GM18519 (cell line): ENCODE data around the gene COQ2.
"Not testable (repeated sequence)": the region's sequence is repeated elsewhere in the genome, so short reads cannot be mapped to it uniquely, and the experiment has no call there.

Source experiments
- ATAC-seq: cut with Tn5 transposase; IDR thresholded peaks from one replicate; pipeline ENCODE4 v1.9.1; 2021; ENCODE audit warnings: mild to moderate bottlenecking, moderate library complexity; ENCODE audit not compliant: unreplicated experiment, low FRiP score

Gene COQ2, protein sequence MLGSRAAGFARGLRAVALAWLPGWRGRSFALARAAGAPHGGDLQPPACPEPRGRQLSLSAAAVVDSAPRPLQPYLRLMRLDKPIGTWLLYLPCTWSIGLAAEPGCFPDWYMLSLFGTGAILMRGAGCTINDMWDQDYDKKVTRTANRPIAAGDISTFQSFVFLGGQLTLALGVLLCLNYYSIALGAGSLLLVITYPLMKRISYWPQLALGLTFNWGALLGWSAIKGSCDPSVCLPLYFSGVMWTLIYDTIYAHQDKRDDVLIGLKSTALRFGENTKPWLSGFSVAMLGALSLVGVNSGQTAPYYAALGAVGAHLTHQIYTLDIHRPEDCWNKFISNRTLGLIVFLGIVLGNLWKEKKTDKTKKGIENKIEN

DNA sequence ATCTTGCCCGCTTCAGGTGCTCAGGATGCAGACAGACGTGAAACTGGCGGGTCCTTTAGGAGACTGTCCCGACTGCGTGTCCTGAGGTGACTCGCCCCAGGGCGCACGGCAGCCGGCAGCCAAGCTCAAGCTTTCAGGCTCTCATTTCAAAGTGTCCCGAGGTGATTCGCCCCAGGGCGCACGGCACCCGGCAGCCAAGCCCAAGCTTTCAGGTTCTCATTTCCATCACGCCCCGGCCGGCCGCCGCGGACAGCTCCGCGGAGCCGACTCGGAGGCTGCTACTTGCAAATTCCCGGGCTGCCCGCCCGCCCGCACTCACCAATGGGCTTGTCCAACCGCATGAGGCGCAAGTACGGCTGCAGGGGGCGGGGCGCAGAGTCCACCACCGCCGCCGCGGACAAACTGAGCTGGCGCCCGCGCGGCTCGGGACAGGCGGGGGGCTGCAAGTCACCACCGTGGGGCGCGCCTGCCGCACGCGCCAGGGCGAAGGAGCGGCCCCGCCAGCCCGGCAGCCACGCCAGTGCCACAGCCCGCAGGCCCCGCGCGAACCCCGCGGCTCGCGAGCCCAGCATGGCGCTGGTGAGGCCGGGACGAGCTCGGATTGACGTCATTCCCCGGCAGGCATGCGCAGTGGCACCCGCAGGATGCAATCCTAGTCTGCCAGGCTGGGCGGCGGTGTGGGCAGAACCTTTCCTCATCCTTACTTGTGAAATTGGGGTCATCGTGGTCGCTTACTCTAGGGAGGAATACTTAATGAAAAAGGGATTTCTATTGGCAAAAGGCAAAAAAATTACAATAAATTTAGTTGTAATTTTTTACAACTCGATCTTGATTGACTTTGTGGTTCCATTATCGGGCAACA, at the start of gene COQ2:
COQ2 (minus strand) TSS at position 606 of the 862 bp plus-strand sequence; CDS start at position 572, 34 bp downstream.
- ATAC-seq = peak; percentile 55

DNA sequence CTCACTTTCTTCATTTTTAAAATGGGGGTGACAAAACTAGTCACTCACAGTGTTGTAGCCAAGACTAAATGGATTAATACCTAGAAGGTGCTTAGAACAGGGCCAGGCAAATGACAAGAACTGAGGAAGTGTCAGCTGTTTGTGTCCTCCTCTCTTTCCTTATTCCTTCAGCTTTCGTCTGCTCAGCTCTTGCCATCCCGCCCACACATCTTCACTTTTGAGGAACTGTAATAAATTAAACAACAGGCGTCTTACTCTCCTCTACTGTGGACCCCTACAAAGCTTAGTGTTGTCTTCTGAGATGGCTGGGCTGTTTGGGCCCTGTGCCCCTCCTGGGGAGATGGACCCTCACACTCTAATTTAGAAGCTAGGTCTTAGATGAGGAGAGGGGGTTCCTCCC, 47.4 kb upstream of the COQ2 start:
- no peak for ATAC-seq

DNA sequence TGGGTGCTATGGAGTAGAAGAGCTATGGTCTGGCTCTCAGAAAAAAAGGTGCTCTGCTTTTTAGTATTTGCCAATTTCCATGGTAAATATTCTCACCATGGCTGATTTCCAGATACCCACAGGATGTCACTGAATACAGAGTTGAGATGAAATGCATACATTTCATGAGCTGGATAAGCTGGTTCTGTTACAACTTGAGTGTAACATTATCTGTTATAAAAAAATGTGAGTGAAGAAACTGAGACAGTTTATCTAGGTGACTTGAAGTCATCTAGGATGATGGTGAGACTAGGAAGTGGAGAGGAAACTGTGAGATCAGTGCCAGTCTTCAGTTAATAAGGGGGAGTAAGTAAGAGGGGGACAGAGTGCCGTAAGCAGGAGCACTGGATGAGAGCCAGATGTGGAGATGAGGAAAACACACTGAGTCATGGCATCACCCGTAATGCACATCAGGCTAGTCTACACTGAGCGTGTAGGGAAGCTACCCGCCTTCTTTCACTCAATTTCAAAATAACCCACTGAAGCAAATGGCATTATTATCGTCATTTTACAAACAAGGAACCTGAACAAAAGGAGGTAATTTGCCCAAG, 45.0 kb upstream of the COQ2 start:
- ATAC-seq = no peak

DNA sequence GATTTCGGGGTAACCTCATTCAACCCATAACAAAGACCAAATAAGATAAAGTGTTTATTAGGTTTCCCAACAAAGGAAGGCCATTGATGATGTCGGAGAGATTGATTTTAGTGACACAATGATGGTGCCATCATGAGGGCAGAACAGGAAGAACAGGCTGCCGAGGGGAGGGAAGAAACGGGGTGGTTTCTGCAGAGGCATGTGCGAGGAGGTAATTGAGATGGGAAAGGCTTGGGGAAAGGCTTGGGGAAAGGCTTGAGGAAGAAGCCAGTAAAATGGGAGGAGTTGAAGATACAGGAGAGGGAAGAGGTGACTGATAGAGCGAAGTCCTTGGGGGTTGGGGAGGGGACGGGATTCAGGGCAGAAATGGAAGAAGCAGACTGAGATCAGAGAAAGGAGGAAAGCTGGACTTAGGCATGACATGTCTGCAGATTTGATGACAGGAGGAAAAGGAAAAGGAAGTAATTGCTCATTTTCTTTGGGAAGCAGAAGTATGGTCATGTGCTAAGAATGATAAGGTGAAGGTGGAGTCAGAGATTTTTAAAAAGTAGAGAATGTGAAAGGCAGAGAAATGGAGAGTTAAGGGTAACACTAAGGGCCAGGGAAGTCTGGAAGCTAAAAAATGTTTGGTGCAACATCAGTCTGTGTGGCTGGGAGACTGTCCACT, 44.1 kb upstream of the COQ2 start:
- ATAC-seq = no peak

DNA sequence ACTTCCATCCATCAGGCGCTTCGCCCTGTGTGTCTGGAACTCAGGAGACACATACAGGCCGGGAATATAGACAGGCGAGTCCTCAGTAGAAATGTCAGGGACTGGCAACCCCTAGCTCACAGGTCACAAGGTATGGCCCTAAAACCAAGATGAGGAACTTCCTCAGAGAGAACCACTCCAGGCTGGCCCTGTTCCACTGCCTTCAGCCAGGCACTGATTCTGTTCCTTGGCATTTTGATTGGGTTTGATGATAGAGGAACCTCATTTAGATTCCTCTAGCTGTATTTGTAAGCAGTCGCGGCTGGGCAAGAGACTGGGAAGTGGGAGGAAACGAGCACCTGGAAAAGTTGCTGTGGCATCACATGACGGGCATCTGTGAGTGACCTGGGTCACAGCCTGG, 41.9 kb upstream of the COQ2 start:
- ATAC-seq = no peak

DNA sequence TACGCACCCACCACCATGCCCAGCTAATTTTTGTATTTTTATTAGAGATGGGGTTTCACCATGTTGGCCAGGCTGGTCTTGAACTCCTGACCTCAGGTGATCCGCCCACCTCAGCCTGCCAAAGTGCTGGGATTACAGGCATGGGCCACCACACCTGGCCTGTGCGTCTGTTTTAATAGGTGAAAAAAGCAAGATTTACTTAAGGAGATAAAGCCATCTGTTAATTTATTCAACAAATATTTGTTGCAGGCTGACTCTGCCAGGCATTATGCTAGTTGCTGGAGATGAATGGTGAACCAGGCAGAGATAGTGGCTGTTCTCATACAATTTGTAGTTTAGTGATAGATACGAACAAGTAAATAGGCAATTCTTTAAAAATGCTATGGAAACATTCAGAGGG, 40.7 kb upstream of the COQ2 start:
- not testable (repeated sequence) for ATAC-seq

DNA sequence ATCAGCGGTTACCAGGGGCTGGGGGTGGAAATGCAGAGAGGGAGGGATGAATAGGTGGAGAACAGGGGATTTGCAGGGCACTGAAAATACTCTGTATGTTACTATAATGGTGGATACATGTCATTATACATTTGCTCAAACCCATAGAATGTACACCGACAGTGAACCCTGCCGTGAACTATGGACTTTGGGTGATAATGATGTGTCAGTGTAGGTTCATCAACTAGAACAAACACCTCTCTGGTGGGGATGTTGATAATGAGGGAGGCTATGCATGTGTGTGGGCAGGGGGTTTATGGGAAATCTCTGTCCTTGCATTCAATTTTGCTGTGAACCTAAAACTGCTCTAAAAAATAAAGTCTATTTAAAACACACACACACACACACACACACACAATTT, 38.5 kb upstream of the COQ2 start:
- ATAC-seq = no peak

DNA sequence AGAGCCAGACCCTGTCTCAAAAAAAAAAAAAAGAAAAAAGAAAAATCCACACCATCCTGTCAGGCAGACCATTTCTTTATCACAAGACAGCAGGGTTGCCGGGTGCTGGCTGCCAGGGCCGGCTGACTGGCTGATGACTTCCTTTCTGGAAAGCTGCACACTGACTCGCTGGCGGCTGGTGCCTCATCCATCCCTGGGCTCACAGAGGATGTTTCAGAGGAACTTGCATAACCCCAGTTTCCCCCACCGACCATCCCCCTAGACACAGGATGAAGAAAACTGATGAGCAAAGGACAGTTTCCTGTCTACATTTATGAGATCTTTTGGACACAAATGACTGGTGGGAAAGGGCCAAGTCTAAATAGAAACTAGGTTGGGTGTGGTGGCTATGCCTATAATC, 36.0 kb upstream of the COQ2 start:
- no peak for ATAC-seq

DNA sequence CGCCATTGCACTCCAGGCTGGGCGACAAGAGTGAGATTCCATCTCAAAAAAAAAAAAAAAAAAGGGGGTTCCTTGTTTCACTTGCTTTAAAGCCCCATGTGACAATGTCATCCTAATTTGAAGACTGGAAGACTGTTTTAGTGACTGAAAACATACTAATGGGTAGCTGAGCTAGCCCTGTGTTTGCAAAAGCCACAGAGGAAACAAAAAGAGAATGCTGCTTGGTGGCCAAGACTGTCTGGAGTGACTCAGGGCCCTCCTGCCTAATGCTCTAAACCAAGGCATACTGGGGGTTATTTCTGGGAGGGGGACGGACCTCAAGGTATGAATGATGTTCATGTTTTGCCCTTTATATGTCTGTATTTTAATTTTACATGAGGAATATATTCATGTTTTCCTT, 34.1 kb upstream of the COQ2 start:
- no peak for ATAC-seq

DNA sequence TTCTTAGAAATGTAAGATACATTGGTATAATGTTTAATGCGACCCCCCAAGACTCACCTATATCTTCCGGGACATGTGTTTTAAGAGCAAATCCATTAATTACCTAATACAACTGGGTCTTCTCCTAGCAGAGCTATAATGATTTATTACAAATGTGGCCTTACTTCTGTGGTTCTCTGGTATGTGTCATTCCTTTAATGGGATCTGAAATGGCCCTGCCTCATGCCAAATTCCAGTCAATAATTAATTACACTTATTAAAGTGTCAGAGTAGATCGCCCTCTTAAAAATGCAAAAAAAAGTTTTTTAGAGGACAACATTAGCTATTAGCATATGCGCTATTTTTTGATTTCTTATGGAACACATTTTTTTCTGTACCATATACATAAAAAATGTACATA, 33.1 kb upstream of the COQ2 start:
- ATAC-seq = no peak

DNA sequence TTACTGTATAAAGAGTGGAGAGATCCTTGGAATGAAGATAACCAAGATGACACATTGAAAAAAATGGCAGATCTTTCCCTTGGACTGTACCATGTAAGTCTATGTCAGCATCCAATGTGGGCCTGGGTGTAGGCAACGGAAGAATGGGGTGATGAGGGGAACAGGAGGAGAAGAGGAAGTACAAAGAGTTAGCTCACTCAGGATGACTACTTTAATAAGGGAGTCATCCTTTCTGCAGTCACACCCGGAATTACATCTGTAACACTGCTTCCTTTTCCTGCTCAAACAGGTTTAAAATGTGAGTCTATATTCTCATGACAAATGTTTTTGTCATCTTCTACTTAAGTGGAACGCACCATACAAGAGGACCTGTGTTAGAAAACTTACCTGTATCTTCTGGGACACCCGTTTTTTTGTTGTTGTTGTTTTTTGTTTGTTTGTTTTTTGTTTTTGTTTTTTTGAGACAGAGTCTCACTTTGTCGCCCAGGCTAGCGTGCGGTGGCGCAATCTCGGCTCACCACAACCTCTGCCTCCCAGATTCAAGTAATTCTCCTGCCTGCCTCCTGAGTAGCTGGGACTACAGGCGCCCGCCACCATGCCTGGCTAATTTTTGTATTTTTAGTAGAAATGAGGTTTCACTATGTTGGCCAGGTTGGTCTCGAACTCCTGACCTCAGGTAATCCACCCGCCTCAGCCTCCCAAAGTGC, 32.0 kb upstream of the COQ2 start:
- ATAC-seq = no peak

DNA sequence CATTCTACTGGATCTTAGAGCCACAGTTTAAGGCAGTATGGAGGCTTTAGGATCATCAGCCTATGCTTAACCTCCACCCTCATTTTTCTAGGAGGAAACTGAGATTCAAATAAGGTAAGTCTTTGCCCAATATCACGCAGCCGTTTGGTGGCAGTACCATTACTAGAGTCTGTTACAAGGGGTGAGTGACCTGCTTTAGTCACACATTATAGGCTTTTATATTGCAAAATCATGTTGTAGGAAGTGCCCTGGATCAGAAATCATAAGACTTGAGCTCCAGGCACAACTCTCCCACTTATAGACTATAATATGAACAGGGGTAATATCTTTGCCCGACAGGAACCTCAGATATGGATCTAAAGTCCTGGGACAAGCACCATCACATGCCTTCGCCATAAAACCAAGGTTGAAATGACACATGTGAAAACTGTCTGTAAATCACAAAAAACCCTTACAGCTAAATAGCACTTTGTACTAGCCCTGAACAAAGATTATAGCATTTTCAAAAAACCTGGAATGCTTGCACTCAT, 30.8 kb upstream of the COQ2 start:
- no peak for ATAC-seq

DNA sequence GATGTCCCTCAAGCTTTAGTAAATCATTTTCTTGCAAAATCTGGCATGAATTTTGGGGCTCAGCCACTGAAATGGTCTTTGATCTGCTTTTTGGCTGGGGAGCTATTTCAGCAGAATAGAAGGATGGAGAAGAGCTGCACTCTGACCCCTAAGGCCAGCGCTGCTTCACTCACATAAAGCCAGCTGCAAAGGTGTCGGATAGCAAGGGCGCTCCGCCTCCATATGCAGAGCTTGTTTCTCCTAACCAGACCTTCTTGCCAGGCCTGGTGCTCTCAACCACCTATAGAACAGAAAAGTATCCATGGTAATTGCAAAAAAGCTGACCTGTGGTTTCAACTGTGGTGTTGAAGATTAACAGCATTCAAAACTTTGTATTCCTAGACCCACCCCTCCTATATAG, 24.1 kb upstream of the COQ2 start:
- ATAC-seq = no peak

DNA sequence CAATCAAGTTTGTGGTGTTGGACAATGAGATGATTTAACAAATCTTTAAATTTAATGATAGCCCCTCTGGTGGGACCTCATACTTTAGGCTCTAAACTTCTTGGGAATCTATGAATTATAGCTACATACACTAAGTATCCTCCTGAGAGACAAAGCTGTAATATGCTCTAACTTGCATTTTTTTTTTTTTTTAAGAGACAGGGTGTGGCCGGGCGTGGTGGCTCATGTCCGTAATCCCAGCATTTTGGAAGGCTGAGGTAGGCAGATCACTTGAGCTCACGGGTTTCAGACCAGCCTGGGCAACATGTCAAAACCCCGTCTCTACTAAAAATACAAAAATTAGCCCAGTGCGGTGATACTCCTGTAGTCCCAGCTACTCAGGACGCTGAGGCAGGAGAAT, 23.3 kb upstream of the COQ2 start:
- ATAC-seq = no peak

DNA sequence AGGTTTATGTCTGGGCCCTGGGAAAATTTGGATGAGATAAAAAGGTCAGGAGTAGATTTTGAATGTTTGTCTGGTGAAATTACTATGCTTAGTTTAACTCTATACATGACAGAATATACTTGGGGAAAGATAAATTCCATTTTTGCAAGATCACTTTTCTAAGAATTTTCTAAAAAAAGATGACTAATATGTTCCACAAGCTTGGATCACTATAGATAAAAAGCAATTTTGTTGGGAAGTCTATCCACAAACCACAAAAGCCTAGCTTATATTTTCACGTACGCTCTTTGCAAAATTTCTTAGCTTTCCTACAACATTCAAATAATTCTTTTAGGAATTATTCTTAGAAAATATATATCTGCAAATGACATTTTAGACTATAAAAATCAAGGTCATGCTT, 20.6 kb upstream of the COQ2 start:
- no peak for ATAC-seq

DNA sequence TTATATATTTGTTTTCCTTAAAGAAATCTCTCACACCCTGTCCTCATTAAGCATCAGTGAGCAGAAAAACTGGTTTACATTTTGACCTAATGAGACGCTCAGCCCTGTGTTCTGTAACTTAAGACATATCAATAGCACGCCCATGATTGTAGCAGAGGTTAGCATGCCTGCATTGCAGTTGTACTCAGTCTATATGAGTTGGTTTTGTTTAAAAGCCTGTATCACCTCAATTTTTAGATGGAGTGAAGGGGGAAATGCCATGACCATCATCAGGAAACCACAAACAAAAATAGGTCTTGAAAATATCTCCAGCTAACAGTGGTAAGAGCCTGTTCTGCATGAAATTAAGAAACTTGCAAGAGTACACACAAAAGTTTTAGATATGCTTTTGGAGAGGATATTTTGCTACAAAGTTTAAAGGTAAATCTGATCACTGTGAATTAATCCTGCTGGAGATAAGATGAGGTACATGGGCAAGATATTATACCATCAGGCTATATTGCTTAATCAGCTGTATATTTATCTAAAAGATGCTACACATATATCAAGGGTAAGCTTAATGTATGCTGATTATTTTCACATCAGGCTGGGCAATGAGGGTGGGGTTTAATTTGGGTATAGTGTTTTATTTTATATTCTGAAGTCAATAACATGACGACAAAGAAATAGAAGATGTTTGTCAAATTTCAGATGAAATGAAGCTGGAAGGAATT, 13.1 kb upstream of the COQ2 start:
- ATAC-seq = no peak

DNA sequence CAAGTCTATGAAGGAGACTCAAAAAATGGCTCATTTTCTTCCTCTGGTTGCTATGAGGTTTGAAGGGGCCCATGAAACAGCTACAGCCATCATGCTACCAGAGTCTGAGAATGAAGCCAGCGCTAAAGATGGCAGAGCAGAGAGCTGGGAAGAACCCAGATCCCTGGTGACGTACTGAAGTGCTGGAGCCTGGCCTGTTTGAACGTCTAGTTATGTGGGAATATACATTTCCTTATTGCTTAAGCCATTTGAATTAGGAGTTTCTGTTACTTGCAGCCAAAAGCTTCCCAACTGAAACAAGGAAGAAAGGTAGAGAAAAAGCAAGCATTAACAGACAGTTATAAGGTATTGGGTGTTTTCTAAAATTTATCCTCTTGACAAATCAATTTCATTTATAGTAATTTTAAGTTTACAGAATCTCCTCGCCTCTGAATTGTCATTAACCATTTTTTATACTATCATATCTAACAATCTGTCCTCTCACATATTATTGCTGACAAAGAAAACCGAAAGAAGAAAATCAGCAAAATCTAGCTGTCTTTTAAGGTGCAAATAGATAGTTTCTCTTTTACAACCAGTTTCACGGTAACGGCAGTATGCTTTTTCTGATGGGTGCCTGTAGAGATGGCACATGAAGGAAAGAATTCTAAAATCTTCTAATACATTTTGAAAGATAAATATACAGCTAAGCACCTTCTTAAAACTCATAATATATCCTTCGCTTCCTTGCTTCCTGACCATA, 8.9 kb upstream of the COQ2 start:
- no peak for ATAC-seq

DNA sequence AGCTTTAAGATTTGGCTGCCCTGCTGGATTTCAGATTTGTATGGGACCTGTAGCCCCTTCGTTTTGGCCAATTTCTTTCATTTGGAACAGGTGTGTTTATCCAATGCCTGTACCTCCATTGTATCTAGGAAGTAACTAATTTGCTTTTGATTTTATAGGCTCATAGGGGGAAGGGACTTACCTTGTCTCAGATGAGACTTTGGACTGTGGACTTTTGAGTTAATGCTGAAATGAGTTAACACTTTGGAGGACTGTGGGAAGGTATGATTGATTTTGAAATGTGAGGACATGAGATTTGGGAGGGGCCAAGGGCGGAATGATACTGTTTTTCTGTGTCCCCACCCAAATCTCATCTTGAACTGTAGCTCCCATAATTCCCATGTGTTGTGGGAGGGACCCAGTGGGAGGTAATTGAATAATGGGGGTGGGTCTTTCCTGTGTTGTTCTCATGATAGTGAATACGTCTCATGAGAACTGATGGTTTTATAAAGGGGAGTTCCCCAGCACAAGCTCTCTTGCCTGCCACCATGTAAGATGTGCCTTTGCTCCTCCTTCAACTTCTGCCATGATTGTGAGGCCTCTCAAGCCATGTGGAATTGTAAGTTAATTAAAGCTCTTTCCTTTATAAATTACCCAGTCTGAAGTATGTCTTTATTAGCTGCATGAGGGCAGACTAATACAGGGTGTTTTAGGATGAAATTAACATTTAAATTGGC, 5.6 kb upstream of the COQ2 start:
- not testable (repeated sequence) for ATAC-seq
